Stimulated activated CD4-positive, alpha-beta T cell treated with anti-CD3 and anti-CD28 coated beads, Interleukin-1b, Interleukin-23, amount 100 ng/mL, for 4 hours (primary cell): Measurements from ENCODE around the gene MYBBP1A.
"Not testable (repeated sequence)": the region's sequence is repeated elsewhere in the genome, so short reads cannot be mapped to it uniquely, and the experiment has no call there.

ENCODE experiments used
- DNase-seq, 2 donors: peaks; one replicate each; pipeline ENCODE4 v3.0.0-alpha.2; 2020; ENCODE audit warnings: low read depth in 2 of 2

The MYBBP1A gene

GRCh38 chr17:4554997-4555799 is at the start of gene MYBBP1A:
MYBBP1A (minus strand) TSS chr17:4555384; CDS start chr17:4555324, 60 bp downstream.
- DNase-seq: peak; percentile 96 to 97

GRCh38 chr17:4604736-4605135 is 49.6 kb upstream of the MYBBP1A start:
- DNase-seq: not testable (repeated sequence)

- DNase-seq: no peak
Observed at GRCh38 chr17:4604111-4604644, 49.0 kb upstream of the MYBBP1A start.

- no peak for DNase-seq
Observed at GRCh38 chr17:4602041-4602440, 46.9 kb upstream of the MYBBP1A start.

GRCh38 chr17:4601326-4601725 is 46.1 kb upstream of the MYBBP1A start:
- DNase-seq: no peak

GRCh38 chr17:4600563-4600962 is 45.4 kb upstream of the MYBBP1A start:
- no peak for DNase-seq

GRCh38 chr17:4599505-4600281 is 44.5 kb upstream of the MYBBP1A start:
- no peak for DNase-seq

- DNase-seq: no peak
Observed at GRCh38 chr17:4598776-4599504, 43.8 kb upstream of the MYBBP1A start.

GRCh38 chr17:4597975-4598374 is 42.8 kb upstream of the MYBBP1A start:
- DNase-seq: no peak

GRCh38 chr17:4596636-4597380 is 41.6 kb upstream of the MYBBP1A start:
- DNase-seq: no peak

- DNase-seq: not testable (repeated sequence)
Observed at GRCh38 chr17:4595685-4596342, 40.6 kb upstream of the MYBBP1A start.

GRCh38 chr17:4594931-4595684 is 39.9 kb upstream of the MYBBP1A start:
- DNase-seq: peak in 1 of 2 donors; percentile 33

- no peak for DNase-seq
Observed at GRCh38 chr17:4594406-4594805, 39.2 kb upstream of the MYBBP1A start.

GRCh38 chr17:4593021-4593421 is 37.8 kb upstream of the MYBBP1A start:
- DNase-seq: no peak

- no peak for DNase-seq
Observed at GRCh38 chr17:4592240-4593005, 37.2 kb upstream of the MYBBP1A start.

- DNase-seq: no peak
Observed at GRCh38 chr17:4591529-4591928, 36.3 kb upstream of the MYBBP1A start.

GRCh38 chr17:4590981-4591453 is 35.8 kb upstream of the MYBBP1A start:
- no peak for DNase-seq

- not testable (repeated sequence) for DNase-seq
Observed at GRCh38 chr17:4590042-4590441, 34.9 kb upstream of the MYBBP1A start.
